Kidney epithelial cell (primary cell): ENCODE results near the gene KCNB1. TPM values are rescaled to one million over a fixed set of nuclear protein-coding genes. Genes with fewer than 3 reads are reported as not detected.

Experiments used
- DNase-seq: peaks from one replicate; pipeline ENCODE4 v3.0.0-alpha.2; 2010; ENCODE audit warnings: low read depth
- H3K27me3 ChIP-seq: 2 replicates; pipeline ENCODE4 v1.6.0; 2011; ENCODE audit warnings: low read length; ENCODE audit not compliant: control insufficient read depth, insufficient read depth
- H3K36me3 ChIP-seq: 2 replicates; pipeline ENCODE4 v1.5.1; 2011; ENCODE audit warnings: low read length; ENCODE audit not compliant: control insufficient read depth, insufficient read depth
- H3K4me3 ChIP-seq: 2 replicates; pipeline ENCODE4 v1.5.1; 2011; ENCODE audit warnings: low read depth, mild to moderate bottlenecking, control low read depth, low read length
- CTCF ChIP-seq: IDR thresholded peaks from 2 replicates; pipeline ENCODE4 v1.5.1; 2011; ENCODE audit warnings: mild to moderate bottlenecking, moderate library complexity, low read length, control low read depth, inconsistent platforms; ENCODE audit not compliant: insufficient read depth, poor library complexity, severe bottlenecking
- total RNA-seq: library from RNA; depleted of rRNA; stranded (reverse); fragments of >200 nt; gene quantifications from 2 replicates; pipeline ENCODE4 v1.2.3, GENCODE V29; 2015

The KCNB1 gene
- total RNA-seq, 1 donor from 2014 or later = not detected

GRCh38 chr20:49330701-49331615, 151.5 kb downstream of the KCNB1 start:
- H3K27me3 ChIP-seq = peaks cover 6% of the 10 kb centered on the region

GRCh38 chr20:49328790-49329189, 153.7 kb downstream of the KCNB1 start:
- TF ChIP-seq CTCF = no peak
- no peak for DNase-seq
- H3K36me3 ChIP-seq = no peaks in the 10 kb centered on the region
- peaks cover 13% of the 10 kb centered on the region for H3K27me3 ChIP-seq
- no peak overlapping the region for H3K4me3 ChIP-seq

More at GRCh38 chr20:49330701-49331615, 151.5 kb downstream of the KCNB1 start:
- H3K36me3 ChIP-seq = no peaks in the 10 kb centered on the region
- TF ChIP-seq CTCF = no peak
- H3K4me3 ChIP-seq = no peak overlapping the region
- no peak for DNase-seq

GRCh38 chr20:49326026-49326425, 156.4 kb downstream of the KCNB1 start:
- no peak for TF ChIP-seq CTCF
- no peak for DNase-seq
- H3K36me3 ChIP-seq = no peaks in the 10 kb centered on the region
- peaks cover 18% of the 10 kb centered on the region for H3K27me3 ChIP-seq
- H3K4me3 ChIP-seq = no peak overlapping the region

- DNase-seq = no peak
- Histone ChIP-seq H3K36me3 (no peaks in the 10 kb centered on the region), H3K27me3 (peaks cover 35% of the 10 kb centered on the region), H3K4me3 (no peak overlapping the region)
- TF ChIP-seq CTCF = no peak
Measured at GRCh38 chr20:49324306-49324705, 158.2 kb downstream of the KCNB1 start.

- peak; percentile 19 for DNase-seq
- no peak overlapping the region for H3K4me3 ChIP-seq
- peak; percentile 39 for TF ChIP-seq CTCF
- H3K27me3 ChIP-seq = peaks cover 39% of the 10 kb centered on the region
- no peaks in the 10 kb centered on the region for H3K36me3 ChIP-seq
Measured at GRCh38 chr20:49323622-49324238, 158.7 kb downstream of the KCNB1 start.

GRCh38 chr20:49320460-49320859, 162.0 kb downstream of the KCNB1 start:
- Histone ChIP-seq H3K27me3 (peaks cover 47% of the 10 kb centered on the region), H3K36me3 (no peaks in the 10 kb centered on the region), H3K4me3 (no peak overlapping the region)
- TF ChIP-seq CTCF = no peak
- DNase-seq = no peak
